ENCODE measurements around the gene NDUFA12.
A peak's percentile ranks its signal among the peaks of the same experiment; 100 is the strongest.

NDUFA12 gene

GRCh38 chr12:95014554-95014953 is 11.1 kb upstream of the NDUFA12 start:
- no peak overlapping the region for H3K4me3 ChIP-seq (replicated peaks; ENCODE audit: low read depth, low read length)
- TF ChIP-seq CTCF (IDR thresholded peaks at IDR 0.05; ENCODE audit: low read length, missing control alignments): no peak
- DNase-seq (ENCODE audit: low read depth): no peak

GRCh38 chr12:95006206-95006605 is 2.7 kb upstream of the NDUFA12 start:
- no peak for DNase-seq (ENCODE audit: low read depth)
- H3K4me3 ChIP-seq (replicated peaks; ENCODE audit: low read depth, low read length): no peak overlapping the region
- no peak for TF ChIP-seq CTCF (IDR thresholded peaks at IDR 0.05; ENCODE audit: low read length, missing control alignments)

GRCh38 chr12:95004610-95005009 is 1.1 kb upstream of the NDUFA12 start:
- no peak overlapping the region for H3K4me3 ChIP-seq (replicated peaks; ENCODE audit: low read depth, low read length)
- DNase-seq (ENCODE audit: low read depth): peak; percentile 66
- no peak for TF ChIP-seq CTCF (IDR thresholded peaks at IDR 0.05; ENCODE audit: low read length, missing control alignments)

- DNase-seq (ENCODE audit: low read depth): no peak
- no peak for TF ChIP-seq CTCF (IDR thresholded peaks at IDR 0.05; ENCODE audit: low read length, missing control alignments)
- H3K4me3 ChIP-seq (replicated peaks; ENCODE audit: low read depth, low read length): peak overlapping the region; percentile 70
Measured at GRCh38 chr12:95003921-95004272, 400 bp upstream of the NDUFA12 start.

GRCh38 chr12:95002754-95003153 is 743 bp downstream of the NDUFA12 start:
- no peak for TF ChIP-seq CTCF (IDR thresholded peaks at IDR 0.05; ENCODE audit: low read length, missing control alignments)
- DNase-seq (ENCODE audit: low read depth): no peak
- peak overlapping the region; percentile 70 for H3K4me3 ChIP-seq (replicated peaks; ENCODE audit: low read depth, low read length)

GRCh38 chr12:94998326-94998725 is 5.2 kb downstream of the NDUFA12 start:
- H3K4me3 ChIP-seq (replicated peaks; ENCODE audit: low read depth, low read length): no peak overlapping the region

More at GRCh38 chr12:94998326-94998725, 5.2 kb downstream of the NDUFA12 start:
- no peak for TF ChIP-seq CTCF (IDR thresholded peaks at IDR 0.05; ENCODE audit: low read length, missing control alignments)
- DNase-seq (ENCODE audit: low read depth): no peak

All from fibroblast of pulmonary artery (primary cell).